Glutamatergic neuron (in vitro differentiated cells): Measurements from ENCODE around the gene STX5. TPM values are rescaled to one million over a fixed set of nuclear protein-coding genes. Genes with fewer than 3 reads are reported as not detected.
A peak's percentile ranks its signal among the peaks of the same experiment; 100 is the strongest.

Experiments
- DNase-seq: peaks from one replicate; pipeline ENCODE4 v3.0.0; 2022
- H3K27ac Mint-ChIP-seq: one replicate; pipeline ENCODE4 v1.8.0; 2020; ENCODE audit warnings: mild to moderate bottlenecking, mixed read lengths, inconsistent platforms; ENCODE audit not compliant: unreplicated experiment
- H3K27me3 Mint-ChIP-seq: one replicate; pipeline ENCODE4 v1.8.0; 2020; ENCODE audit warnings: mild to moderate bottlenecking, moderate library complexity, mixed read lengths, inconsistent platforms; ENCODE audit not compliant: unreplicated experiment
- H3K36me3 Mint-ChIP-seq: one replicate; pipeline ENCODE4 v1.8.0; 2020; ENCODE audit warnings: mild to moderate bottlenecking, mixed read lengths, inconsistent platforms; ENCODE audit not compliant: unreplicated experiment
- H3K4me1 Mint-ChIP-seq: one replicate; pipeline ENCODE4 v1.8.0; 2020; ENCODE audit warnings: mild to moderate bottlenecking, low read depth, mixed read lengths, inconsistent platforms; ENCODE audit not compliant: unreplicated experiment
- H3K4me3 Mint-ChIP-seq: one replicate; pipeline ENCODE4 v1.8.0; 2020; ENCODE audit warnings: mild to moderate bottlenecking, mixed read lengths, inconsistent platforms; ENCODE audit not compliant: unreplicated experiment
- H3K9me3 Mint-ChIP-seq: one replicate; pipeline ENCODE4 v1.8.0; 2020; ENCODE audit warnings: mild to moderate bottlenecking, moderate library complexity, mixed read lengths, inconsistent platforms; ENCODE audit not compliant: unreplicated experiment
- total RNA-seq: library from RNA; stranded (reverse); fragmentation: NEBNext Ultra II Directional; extraction: Animal tissue kit (Norgen Biotek cat#: 25700); gene quantifications from one replicate; pipeline ENCODE4 v1.2.1, GENCODE V29; 2021; ENCODE audit not compliant: unreplicated experiment
- TF ChIP-seq, protein P1 (sequence below): fragments of 200-600 bp; sonication (generic); IDR thresholded peaks from one replicate; pipeline ENCODE4 v1.5.0; 2021; ENCODE audit not compliant: partially characterized antibody, unreplicated experiment

STX5 gene
- total RNA-seq, 1 donor from 2014 or later, result 40.7 TPM

DNA sequence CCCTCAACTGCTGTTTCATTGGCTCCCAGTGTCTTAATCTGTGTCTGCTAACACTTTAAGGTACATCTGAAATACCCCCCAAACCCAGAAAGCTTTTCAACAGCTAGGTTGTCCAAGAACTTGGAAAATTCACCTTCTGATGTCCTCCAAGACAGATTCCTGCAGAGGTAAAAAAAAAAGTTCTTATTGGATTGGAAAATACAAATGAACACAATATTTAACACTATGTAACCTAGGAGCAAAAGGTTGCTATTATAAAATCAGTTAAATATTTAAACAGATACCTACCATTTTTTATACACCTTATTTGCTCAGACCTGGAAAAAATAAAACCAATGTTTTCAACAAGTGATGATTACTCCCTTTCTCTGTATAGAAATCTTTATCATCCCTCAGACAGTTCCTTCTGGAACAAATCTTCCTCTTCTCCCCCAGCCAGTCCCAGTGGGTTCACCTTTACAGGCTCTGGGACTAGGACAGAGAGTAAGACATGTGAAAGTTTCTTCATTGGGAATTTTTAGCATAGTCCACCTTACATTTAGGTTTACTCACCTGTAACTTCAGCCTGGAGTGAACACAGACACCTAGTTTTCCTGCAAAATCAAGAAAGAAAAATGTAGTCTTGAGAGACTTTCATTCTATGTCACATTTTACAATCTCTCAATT lies 20.8 kb upstream of the STX5 start:
- Mint-ChIP-seq H3K27ac (no peak overlapping the region), H3K36me3 (peaks cover 3% of the 10 kb centered on the region), H3K4me1 (peaks cover 12% of the 10 kb centered on the region), H3K9me3 (peaks cover 17% of the 10 kb centered on the region), H3K27me3 (peaks cover 14% of the 10 kb centered on the region), H3K4me3 (peak overlapping the region; percentile 28)
- no peak for DNase-seq
- TF ChIP-seq, protein P1, sequence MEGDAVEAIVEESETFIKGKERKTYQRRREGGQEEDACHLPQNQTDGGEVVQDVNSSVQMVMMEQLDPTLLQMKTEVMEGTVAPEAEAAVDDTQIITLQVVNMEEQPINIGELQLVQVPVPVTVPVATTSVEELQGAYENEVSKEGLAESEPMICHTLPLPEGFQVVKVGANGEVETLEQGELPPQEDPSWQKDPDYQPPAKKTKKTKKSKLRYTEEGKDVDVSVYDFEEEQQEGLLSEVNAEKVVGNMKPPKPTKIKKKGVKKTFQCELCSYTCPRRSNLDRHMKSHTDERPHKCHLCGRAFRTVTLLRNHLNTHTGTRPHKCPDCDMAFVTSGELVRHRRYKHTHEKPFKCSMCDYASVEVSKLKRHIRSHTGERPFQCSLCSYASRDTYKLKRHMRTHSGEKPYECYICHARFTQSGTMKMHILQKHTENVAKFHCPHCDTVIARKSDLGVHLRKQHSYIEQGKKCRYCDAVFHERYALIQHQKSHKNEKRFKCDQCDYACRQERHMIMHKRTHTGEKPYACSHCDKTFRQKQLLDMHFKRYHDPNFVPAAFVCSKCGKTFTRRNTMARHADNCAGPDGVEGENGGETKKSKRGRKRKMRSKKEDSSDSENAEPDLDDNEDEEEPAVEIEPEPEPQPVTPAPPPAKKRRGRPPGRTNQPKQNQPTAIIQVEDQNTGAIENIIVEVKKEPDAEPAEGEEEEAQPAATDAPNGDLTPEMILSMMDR, result no peak

DNA sequence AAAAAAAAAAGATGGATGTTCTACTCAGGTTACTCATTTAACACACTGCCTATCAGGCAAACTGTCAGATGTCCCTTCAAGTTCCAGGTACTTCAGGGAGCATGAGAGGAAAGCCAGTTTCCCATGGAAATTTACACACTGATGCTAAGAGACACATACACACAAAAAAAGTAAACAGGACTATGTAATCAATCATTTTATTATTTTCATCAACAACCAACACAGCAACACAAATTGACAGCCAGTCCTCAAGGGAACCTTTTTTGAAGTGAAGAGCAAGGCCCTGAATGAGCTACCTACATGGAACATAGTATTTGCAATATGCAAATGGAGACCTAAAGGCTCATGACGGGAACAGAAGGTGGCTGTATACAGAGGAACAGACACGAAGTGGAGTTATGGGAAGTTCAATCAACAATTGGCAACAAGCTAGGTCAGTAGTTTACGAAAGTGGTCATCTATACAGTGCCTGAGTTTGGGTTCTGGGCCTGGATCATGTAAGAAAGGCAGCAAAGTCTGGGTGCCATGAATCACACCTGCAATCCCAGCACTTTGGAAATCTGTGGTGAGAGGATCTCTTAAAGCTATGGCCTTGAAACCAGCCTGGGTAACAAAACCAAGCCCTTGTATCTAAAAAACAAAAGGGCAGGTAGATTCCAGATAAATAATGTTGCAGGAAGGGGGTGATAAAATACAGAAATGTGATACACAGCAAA lies 20.1 kb upstream of the STX5 start:
- Mint-ChIP-seq H3K4me3 (peak overlapping the region; percentile 5), H3K27ac (no peak overlapping the region), H3K9me3 (peaks cover 17% of the 10 kb centered on the region), H3K27me3 (peaks cover 13% of the 10 kb centered on the region), H3K36me3 (peaks cover 3% of the 10 kb centered on the region), H3K4me1 (peaks cover 11% of the 10 kb centered on the region)
- DNase-seq, result no peak
- TF ChIP-seq, protein P1, result no peak

DNA sequence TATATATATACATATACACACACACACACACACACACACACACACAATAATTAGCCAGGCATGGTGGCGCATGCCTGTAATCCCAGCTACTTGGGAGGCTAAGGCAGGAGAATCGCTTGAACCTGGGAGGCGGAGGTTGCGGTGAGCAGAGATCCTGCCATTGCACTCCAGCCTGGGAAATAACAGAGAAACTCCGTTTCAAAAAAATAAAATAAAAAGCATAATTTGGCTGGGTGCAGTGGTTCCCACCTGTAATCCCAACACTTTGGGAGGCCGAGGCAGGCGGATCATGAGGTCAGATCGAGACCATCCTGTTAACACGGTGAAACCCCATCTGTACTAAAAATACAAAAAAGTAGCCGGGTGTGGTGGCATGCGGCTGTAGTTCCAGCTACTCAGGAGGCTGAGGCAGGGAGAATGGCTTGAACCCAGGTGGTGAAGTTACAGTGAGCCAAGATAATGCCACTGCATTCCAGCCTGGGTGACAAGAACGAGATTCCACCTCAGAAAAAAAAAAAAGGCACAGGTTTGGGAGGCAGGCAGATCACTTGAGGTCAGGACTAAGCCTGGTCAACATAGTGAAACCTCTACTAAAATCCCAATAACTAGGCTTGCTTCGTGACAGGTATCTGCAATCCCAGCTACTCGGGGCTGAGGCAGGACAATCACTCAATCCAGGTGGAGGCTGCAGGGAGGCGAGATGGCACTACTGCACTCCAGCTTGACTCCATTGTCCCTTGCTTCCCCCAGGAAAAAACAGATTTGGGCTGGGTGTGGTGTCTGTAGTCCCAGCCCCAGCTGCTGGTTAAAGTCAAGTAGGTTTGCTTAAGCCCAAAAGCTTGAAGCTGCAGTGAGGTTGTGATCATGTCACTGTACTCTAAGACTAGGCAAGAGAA lies 19.3 kb upstream of the STX5 start:
- DNase-seq, result no peak
- H3K4me3 Mint-ChIP-seq, result no peak overlapping the region
- H3K27ac Mint-ChIP-seq, result no peak overlapping the region

GRCh38 chr11:62847767-62848314 lies 16.0 kb upstream of the STX5 start:
- no peaks in the 10 kb centered on the region for H3K27me3 Mint-ChIP-seq
- no peaks in the 10 kb centered on the region for H3K4me1 Mint-ChIP-seq
- TF ChIP-seq, protein P1, result no peak

More for the DNA sequence above, 19.3 kb upstream of the STX5 start:
- TF ChIP-seq, protein P1, result no peak
- peaks cover 3% of the 10 kb centered on the region for H3K36me3 Mint-ChIP-seq
- peaks cover 10% of the 10 kb centered on the region for H3K27me3 Mint-ChIP-seq
- H3K4me1 Mint-ChIP-seq, result peaks cover 11% of the 10 kb centered on the region
- H3K9me3 Mint-ChIP-seq, result peaks cover 15% of the 10 kb centered on the region

More at GRCh38 chr11:62847767-62848314, 16.0 kb upstream of the STX5 start:
- Mint-ChIP-seq H3K9me3 (peaks cover 3% of the 10 kb centered on the region), H3K4me3 (no peak overlapping the region), H3K27ac (no peak overlapping the region), H3K36me3 (no peaks in the 10 kb centered on the region)
- DNase-seq, result no peak
